ENCODE measurements around the gene DVL2.
A peak's percentile ranks its signal among the peaks of the same experiment; 100 is the strongest.
"Not testable (repeated sequence)": the region's sequence is repeated elsewhere in the genome, so short reads cannot be mapped to it uniquely, and the experiment has no call there.

DVL2 gene

GRCh38 chr17:7191571-7192270 lies 42.6 kb downstream of the DVL2 start:
- DNase-seq, result no peak

DNA sequence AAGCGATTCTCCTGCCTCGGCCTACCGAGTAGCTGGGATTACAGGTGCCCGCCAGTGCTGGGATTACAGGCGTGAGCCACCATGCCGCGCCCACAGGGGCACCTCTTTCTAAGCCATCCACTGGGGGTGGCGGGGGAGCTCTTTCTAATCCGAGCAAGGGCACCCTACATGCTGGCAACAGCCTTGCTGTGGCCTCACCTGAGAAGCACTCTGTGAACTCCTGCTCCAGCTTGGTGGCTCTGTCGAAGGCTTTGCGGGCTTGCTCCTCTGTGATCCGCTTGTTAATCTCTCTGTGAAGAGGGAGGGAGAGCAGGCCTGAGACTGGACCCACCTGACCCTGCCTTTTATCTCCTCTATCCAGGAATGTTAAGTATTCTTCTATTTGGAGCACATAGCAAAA lies 43.2 kb downstream of the DVL2 start:
- no peak for DNase-seq

DNA sequence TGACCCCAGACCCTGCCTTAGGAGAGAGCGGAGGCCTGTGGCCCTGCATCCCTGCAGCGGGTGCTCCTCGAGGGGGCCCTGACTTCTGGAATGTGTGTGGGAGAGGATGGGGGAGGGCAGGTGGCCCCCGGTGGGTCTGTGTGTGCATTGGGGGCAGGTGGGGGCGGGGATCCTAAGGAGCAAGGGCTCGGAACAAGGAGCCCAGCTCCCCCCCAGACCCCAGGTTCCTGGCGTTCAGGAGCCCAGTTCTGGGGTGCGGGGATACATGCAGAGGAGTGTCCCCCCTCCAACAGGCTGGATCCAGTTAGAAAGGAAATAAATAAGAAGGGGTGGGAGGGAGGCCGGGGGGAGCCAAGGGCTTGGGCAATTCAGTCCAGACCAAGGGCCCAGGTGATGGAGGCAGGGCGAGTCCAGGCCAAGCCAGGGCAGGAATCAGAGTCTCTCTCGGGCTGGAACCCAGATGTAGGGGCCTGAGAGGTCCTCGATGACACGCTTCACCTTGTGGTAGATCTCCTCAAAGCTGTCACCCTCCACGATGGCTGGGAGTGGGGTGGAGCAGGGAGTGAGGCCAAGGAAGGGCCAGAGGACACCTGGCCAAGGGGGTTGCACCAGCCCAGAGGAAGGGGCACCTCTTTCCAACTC lies 43.9 kb downstream of the DVL2 start:
- no peak for DNase-seq

DNA sequence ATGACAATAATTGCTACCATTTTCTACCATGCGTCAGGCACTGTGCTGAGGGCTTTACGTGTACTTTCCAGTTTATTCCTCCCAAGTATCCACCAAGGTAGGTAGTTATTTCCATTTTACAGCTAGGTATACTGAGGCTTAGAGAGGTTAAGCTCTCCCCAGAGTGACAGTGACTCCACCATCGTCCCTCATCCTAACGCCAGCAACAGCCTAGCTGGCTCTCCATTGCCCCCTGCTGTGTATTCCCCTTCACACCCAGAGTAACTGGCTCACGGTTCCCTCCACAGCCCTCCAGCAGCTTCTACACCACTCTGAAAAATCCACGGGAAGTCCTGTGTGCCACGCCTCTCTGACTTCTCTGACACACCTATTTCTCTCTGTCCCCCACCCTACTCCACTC lies 48.1 kb downstream of the DVL2 start:
- no peak for DNase-seq

- DNase-seq, result no peak
Observed at GRCh38 chr17:7184647-7185046, 49.7 kb downstream of the DVL2 start.

DNA sequence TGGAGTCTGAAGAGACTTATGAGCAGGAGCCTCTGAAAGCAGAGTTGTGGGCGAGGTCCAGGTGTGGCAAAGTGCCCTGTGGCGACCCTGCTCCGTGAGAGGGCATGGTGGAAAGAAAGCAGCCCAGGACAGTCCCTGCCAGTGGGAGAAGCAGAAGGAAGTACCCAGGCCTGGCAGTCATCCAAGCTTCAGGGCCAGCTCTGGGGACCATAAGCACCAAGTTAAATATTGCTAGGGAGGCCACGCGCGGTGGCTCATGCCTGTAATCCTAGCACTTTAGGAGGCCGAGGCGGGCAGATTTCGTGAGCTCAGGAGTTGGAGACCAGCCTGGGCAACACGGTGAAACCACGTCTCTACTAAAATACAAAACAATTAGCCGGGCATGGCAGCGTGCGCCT lies 50.2 kb downstream of the DVL2 start:
- no peak for DNase-seq

DNA sequence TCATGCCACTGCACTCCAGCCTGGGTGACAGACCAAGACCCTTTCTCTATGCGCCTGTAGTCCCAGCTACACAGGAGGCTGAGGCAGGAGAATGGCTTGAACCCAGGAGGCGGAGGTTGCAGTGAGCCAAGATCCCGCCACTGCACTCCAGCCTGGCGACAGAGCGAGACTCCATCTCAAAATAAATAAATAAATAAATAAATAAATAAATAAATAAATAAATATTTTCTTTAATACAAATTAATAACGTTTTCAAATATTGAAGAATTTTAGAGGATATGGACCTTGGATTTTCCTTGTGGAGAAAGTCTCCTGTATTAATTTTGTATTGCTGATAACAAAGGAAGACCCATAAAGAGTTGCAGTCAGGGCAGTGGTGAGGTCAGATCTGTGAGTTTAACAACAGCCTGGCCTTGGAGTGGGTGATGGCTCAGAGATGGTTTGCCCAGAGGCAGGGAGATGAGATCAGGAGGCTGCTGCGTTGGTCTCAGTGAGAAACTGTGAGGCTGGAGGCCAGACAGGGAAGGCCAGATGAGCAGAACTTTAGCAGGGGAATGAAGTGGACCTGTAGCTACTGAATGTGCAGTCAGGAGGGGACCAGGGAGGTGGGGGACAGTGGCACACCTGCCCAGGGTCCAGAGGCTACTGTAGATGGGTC lies 50.8 kb downstream of the DVL2 start:
- DNase-seq, result no peak

GRCh38 chr17:7182101-7182500 lies 52.2 kb downstream of the DVL2 start:
- not testable (repeated sequence) for DNase-seq

DNA sequence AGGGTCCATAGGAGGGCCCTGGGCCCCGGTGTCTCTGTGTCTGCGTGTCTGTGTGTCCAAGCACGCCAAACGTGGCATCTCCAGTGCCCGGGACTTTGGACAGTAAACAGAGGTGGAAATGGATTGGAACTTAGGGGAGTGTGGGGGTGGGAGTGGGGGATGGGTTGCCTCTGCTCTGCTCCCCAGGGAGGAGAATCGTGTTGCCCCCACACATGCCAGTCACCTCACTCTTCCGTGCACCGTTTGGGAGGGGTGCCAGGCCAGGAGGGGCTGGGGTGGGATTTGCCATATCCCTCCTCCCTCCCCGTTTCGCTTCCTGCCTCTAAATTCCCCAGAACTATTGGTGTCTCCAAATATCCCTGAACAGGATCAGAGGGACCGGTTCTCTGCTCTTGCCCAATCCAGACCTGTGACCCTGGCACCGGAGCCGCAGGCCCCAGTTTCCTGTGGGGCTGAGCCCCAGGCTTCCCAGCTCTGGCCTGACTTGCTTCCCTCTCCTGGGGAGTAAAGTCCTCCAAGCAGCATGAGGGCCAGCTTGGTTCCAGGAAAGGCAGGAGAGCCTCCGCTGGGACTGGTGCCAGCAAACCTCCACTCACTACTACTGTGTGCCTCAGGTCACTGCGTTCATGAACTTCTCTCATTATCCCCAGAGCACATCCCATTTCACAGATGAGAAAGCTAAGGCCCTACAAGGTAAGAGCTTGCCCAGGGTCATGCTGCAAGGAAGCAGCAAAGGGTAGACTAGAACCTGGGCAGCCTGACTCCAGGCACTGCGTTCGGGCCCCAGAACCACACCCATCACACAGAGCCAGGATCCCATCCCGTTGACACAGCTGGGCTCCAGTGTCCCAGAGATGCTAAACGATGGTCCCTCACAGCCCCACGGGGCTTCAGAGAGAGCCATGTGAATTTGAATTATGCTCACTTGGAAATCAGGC lies 54.7 kb downstream of the DVL2 start, which contains the start of gene ASGR1:
ASGR1 (minus strand) TSS at position 54 of the 938 bp plus-strand sequence. CDS start 807 bp downstream, outside the sequence.
- DNase-seq, result no peak

GRCh38 chr17:7178973-7179316 lies 55.4 kb downstream of the DVL2 start:
- DNase-seq, result no peak

GRCh38 chr17:7177954-7178477 lies 56.3 kb downstream of the DVL2 start:
- DNase-seq, result peak; percentile 34

- peak; percentile 67 for DNase-seq
Observed at GRCh38 chr17:7177191-7177953, 56.9 kb downstream of the DVL2 start.

GRCh38 chr17:7176841-7177190 lies 57.5 kb downstream of the DVL2 start:
- DNase-seq, result no peak

DNA sequence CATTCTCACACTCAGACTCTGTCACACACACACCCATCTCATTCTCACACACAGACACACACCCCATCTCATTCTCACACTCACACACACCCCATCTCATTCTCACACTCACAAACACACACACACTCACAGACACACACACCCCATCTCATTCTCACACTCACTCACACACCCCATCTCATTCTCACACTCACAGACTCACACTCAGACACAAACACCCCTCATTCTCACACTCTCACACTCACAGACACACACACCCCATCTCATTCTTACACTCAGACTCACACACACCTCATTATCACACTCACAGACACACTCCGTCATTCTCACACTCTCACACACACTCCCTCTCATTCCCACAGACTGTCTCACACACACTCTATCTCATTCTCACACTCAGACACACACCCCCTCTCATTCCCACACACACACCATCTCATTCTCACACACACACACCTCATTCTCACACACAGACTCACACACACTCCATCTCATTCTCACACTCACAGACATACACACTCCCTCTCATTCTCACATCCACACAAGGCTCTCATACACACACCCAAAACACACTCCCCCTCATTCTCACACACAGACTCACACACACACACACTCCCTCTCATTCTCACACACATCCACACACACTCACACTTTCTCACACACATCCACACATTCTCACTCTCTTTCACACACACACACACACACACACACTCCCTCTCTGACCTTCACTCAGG lies 58.0 kb downstream of the DVL2 start:
- DNase-seq, result no peak

Data from NCI-H748 treated with DMSO at 0.1 percent for 48 hours (cell line).